HG02840 (cell line): Measurements from ENCODE around the gene BMP6.
A peak's percentile ranks its signal among the peaks of the same experiment; 100 is the strongest.

Experiments used
- ATAC-seq: cut with Tn5 transposase; IDR thresholded peaks from one replicate; pipeline ENCODE4 v1.9.1; 2021; ENCODE audit warnings: mild to moderate bottlenecking, moderate library complexity, moderate number of reproducible peaks; ENCODE audit not compliant: unreplicated experiment, low FRiP score

Gene BMP6

GRCh38 chr6:7914991-7915789 is 189.3 kb downstream of the BMP6 start:
- ATAC-seq, result no peak

GRCh38 chr6:7916959-7917358 is 191.1 kb downstream of the BMP6 start:
- ATAC-seq, result peak; percentile 80

DNA sequence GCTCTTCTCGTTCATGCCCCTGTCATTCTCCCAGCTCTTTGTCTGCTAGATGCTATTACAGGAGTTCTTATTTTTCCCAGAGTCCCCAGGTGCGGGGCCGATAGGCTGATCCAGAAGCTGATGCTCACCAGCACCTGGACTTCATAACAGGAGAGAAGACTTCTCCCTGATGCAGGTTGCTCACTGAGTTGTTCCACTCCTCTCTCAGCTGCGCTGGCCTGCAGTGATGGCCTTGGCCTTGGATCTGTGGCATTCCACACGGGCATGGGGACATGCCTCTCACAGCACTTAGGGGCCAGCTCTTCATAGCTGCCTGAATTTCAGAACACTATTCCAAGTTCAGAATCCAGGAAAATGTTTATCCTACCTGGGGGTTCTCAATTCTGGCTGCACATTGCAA is 191.8 kb downstream of the BMP6 start:
- no peak for ATAC-seq

GRCh38 chr6:7918403-7918802 is 192.5 kb downstream of the BMP6 start:
- no peak for ATAC-seq

- ATAC-seq, result no peak
Measured at GRCh38 chr6:7919871-7920270, 194.0 kb downstream of the BMP6 start.

GRCh38 chr6:7920425-7920824 is 194.5 kb downstream of the BMP6 start:
- ATAC-seq, result no peak

DNA sequence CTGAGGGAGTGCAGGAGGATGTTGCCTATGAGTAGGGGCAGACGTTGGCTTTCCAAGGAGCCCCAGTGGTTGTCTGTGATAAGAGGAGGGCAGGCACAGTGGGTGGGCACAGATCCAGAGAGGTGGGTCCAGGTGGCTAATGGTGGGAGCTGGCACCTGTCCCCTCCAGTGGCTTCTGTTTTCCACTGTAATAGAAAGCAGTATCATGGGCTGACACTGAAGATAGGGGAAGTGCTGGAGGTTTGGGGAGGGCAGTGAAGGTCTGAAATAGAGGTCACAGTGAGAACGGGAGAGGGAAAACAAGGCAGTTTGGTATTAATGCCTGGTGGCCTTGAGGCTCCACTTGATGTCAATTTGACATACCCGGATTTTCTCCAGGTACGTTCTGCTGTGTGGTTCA is 195.1 kb downstream of the BMP6 start:
- no peak for ATAC-seq

DNA sequence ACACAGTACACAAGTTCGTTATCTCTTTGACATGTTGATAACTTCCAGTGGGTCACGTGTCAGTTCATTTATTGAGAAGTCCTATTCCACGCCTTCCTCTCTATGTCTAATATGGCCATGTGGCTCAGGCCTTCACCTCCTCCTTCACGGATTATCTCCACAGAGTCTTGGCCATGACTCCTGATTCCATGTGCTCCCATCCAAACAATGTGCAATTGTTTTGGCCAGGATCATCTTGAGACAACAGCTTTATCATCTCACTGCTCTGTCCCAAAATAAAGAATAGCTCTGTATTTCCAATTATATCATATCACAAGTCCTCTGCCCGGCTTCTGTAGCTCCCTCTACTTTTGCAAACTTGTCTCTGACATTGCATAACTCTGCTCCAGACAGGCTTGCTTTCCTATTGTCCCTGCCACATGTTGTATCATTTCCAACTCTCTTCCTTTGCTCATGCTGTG is 195.8 kb downstream of the BMP6 start:
- no peak for ATAC-seq

DNA sequence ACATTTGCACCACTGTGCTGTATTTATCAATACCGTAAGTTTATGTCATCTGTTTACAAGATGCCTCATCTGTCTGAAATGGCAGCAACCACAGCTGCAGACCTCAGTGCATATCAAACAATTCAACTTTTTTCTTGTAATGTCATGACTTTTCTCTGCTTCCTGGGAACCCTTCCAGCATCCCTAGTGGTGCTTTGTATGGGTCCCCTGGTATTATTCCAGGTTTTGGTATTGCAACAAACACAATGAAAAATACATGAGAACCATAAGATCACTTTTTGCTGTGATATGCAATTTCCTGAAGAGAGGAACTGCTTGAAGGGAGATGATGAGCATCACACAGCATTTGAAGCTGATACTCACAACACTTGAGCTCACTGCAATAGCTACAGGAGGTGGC is 196.7 kb downstream of the BMP6 start:
- no peak for ATAC-seq

- no peak for ATAC-seq
Measured at GRCh38 chr6:7924867-7925266, 199.0 kb downstream of the BMP6 start.
